Measurements from ENCODE around the gene FBXL17.
"Not testable (repeated sequence)": the region's sequence is repeated elsewhere in the genome, so short reads cannot be mapped to it uniquely, and the experiment has no call there.

FBXL17 gene

DNA sequence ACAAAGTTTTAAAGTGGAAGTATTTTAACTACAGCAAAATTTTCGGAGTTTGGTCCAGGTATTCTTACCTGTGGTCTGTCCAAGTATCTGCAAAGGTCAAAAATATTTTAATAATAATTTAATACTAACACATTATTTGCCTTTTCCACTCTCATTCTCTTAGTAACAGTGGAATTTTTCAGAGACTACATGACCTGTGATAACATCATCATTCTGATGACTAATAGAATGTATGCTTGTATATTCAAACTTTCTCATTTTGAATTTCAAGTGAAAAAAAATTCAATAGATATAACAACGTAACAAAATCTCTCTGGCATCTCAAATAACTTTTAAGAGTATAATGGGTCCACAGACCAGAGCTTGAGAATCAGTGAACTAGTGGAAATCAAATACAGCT lies 78.3 kb downstream of the FBXL17 start:
- no peak for DNase-seq (ENCODE audit: low read depth)

- DNase-seq (ENCODE audit: low read depth): no peak
Measured at GRCh38 chr5:108303086-108303485, 78.8 kb downstream of the FBXL17 start.

- DNase-seq (ENCODE audit: low read depth): no peak
Measured at GRCh38 chr5:108297042-108297601, 84.8 kb downstream of the FBXL17 start.

GRCh38 chr5:108295578-108296368 lies 86.1 kb downstream of the FBXL17 start:
- no peak for DNase-seq (ENCODE audit: low read depth)

DNA sequence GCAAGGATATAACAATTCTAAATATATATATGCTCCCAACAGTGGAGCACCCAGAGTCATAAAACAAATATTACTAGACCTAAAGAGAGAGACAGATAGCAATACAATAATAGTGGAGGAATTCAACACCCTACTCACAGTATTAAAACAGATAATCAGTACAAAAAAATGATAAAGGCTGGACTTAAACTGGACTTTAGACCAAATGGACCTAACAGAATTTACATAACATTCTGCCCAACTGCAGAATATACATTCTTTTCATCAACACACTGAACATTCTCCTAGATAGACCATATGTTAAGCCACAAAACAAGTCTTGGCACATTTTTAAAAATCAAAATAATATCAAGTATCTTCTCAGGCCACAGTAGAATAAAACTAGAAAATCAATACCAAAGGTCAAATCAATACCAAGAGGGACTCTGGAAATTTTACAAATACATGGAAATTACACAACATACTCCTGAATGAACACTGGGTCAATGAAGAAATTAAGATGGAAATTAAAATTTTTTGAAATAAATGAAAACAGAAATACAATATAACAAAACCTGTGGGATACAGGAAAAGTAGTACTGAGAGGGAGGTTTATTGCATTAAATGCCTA lies 100.8 kb downstream of the FBXL17 start:
- DNase-seq (ENCODE audit: low read depth): no peak

- no peak for DNase-seq (ENCODE audit: low read depth)
Measured at GRCh38 chr5:108280248-108280647, 101.7 kb downstream of the FBXL17 start.

GRCh38 chr5:108278285-108279240 lies 103.3 kb downstream of the FBXL17 start:
- DNase-seq (ENCODE audit: low read depth): no peak

- DNase-seq (ENCODE audit: low read depth): no peak
Measured at GRCh38 chr5:108276187-108277050, 105.5 kb downstream of the FBXL17 start.

- not testable (repeated sequence) for DNase-seq (ENCODE audit: low read depth)
Measured at GRCh38 chr5:108274080-108274479, 107.8 kb downstream of the FBXL17 start.

GRCh38 chr5:108271127-108271526 lies 110.8 kb downstream of the FBXL17 start:
- DNase-seq (ENCODE audit: low read depth): no peak

- DNase-seq (ENCODE audit: low read depth): no peak
Measured at GRCh38 chr5:108266242-108266641, 115.7 kb downstream of the FBXL17 start.

GRCh38 chr5:108264533-108264932 lies 117.4 kb downstream of the FBXL17 start:
- no peak for DNase-seq (ENCODE audit: low read depth)

DNA sequence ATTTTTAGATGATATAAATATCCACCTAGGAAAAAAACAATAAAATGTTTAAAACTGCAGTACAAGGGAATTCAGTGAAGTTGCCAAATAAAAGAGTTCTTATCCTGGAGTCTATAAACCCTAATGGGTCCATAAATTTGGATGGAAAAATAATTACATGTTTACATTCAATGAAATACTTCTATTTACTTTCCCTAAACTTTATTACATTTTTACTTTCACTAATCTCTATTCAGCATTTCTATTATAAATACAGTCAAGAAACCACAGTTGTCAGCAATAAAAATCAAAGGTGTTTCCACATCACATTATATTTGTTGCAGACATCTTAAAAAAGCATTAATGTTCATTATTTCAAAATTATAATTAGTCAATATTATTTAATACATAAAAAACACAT lies 118.6 kb downstream of the FBXL17 start:
- no peak for DNase-seq (ENCODE audit: low read depth)

DNA sequence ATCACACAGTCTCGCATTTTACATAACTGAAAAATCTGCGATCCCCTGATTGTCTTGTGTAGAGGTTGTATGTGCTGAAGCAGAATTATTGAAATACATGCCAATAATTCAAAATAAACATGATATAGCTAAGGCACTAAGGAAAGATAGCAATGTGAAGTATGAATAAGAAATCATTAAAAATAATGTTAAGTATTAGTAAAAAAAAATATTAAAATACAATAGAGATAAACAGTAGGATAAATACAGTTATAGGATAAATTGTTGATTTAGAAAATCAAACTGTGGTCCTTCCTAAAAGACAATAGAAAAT lies 121.1 kb downstream of the FBXL17 start:
- no peak for DNase-seq (ENCODE audit: low read depth)

GRCh38 chr5:108260117-108260857 lies 121.6 kb downstream of the FBXL17 start:
- peak; percentile 42 for DNase-seq (ENCODE audit: low read depth)

GRCh38 chr5:108259306-108259705 lies 122.6 kb downstream of the FBXL17 start:
- no peak for DNase-seq (ENCODE audit: low read depth)

DNA sequence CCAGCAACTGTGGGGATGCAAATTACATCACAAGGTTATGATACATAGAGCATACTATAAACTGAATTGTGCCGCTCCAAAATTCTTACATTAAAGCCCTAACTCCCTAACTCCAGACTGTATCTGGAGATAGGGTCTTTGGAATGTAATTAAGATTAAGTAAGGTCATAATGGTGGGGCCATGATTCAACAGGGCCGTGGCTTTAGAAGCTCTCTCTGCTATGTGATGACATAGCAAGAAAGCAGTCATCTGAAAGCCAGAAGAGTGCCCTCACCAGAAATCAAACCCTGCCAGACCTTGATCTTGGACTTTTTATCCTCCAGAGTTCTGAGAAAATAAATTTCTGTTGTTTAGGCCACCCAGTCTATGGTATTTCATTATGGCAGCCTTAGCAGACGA lies 123.9 kb downstream of the FBXL17 start:
- DNase-seq (ENCODE audit: low read depth): no peak

DNA sequence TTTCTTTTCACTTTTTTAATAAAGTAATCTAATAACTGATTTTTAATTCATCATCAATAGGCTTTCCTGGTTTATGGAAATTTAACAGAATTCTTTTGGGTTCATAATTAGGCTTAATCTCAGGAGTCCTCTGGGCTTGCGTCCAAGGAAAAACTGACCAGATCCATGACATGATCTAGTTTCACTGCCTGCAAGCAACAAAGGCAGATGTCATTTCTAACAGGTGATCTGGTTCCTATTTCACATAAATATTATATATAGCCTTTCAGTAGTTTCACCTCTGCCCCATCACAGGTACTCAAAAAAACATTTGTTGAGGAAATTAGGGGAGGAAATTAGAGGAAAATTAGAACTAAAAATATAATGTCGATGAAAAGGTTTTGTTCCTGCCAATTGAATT lies 126.4 kb downstream of the FBXL17 start:
- DNase-seq (ENCODE audit: low read depth): no peak

GRCh38 chr5:108251350-108251749 lies 130.5 kb downstream of the FBXL17 start:
- DNase-seq (ENCODE audit: low read depth): no peak

DNA sequence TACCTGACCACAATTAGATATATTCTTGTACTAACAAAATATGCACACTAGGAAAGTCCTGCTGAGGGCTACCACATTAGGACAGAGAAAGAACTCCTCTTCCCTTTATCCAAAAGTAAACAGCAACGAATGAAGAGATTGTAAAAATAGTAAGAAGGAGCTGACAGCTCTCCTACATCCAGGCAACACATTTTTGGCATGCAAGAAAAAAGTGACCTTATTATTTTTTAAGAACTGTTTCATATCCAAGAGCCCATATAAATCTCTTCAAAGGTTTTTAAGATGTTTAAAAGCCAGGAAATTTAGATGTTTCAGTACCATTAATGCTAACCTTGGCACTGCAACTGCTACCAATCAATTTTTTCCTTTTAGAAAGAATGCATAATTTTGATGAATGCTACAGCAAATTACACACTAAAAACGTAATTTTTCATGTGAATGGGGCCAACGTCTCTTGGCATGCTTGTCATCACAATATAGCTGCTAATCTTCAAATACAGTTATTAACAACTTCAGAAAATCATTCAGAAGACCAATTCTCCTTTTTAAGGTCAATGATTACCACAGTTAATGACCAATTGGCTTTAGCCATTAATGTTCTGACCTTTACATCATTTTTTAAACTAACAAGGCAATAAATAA lies 132.0 kb downstream of the FBXL17 start:
- no peak for DNase-seq (ENCODE audit: low read depth)
